GM18499 (cell line): Measurements from ENCODE around the gene KRTAP2-3.
"Not testable (repeated sequence)": the region's sequence is repeated elsewhere in the genome, so short reads cannot be mapped to it uniquely, and the experiment has no call there.

Experiments used
- ATAC-seq: cut with Tn5 transposase; IDR thresholded peaks from one replicate; pipeline ENCODE4 v1.9.1; 2021; ENCODE audit warnings: moderate number of reproducible peaks; ENCODE audit not compliant: insufficient read depth, unreplicated experiment

Gene KRTAP2-3

GRCh38 chr17:41071606-41072360 is 11.9 kb upstream of the KRTAP2-3 start:
- ATAC-seq = no peak

- ATAC-seq = no peak
Measured at GRCh38 chr17:41069031-41069430, 9.1 kb upstream of the KRTAP2-3 start.

DNA sequence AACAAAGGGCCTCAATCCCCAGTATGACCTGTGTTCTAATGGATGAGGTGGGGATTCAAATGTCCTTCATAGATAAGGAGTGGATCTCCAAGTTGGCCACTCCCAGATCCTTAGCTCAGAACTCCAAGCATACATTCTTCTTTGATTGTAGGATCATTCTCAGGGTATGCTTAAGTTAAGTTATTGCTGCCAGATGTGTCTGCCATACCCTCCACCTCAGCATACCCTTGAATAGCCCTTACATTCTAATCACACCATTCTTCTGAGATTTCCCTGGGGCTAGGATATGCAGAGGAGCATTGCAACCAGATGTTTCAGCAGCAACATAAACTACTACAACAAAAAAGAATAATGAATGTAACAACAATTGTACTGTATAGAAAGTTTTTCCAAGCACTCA is 7.4 kb upstream of the KRTAP2-3 start:
- no peak for ATAC-seq

DNA sequence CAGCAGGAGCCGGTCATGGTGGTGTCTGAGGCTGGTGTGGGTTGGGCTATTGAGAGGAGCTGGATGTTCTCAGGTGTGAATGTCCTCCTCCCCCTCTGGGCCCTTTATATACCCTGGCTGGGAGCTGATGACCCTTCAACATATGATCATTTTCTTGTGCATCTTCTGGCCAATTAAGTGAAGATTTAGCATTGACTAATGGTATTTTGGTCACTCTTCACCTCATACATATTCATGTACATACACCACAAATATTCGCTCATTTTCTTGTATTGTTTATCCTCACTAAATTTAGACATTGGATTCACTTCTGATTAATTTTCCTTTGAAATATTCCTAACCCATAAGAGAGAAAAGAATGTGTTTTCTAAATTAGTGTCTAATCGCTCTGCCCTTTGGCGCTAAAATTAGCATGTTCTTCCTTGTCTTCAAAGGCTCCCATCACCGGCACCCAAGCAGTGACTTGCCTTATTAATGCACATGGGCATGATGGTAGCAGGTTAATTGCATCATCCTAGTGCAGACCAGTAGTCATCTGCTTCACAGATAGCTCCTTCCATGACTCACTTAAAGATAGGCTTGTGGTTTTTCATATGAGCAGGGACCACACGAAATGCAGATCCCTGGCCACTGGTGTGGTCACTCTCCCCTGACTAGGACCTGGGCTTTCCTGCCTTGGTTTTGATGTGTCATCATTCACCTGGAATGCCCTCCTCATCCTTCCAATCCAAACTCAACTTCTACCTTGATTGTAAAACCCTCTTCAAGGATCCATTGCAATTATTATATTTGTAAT is 6.1 kb upstream of the KRTAP2-3 start, which contains the start of gene KRTAP2-4:
Gene KRTAP2-4 (minus strand): TSS at position 51 of the 796 bp plus-strand sequence. CDS start 34 bp downstream, at position 17.
- no peak for ATAC-seq

- ATAC-seq = not testable (repeated sequence)
Measured at GRCh38 chr17:41065016-41065689, 5.2 kb upstream of the KRTAP2-3 start.

GRCh38 chr17:41064301-41064700 is 4.4 kb upstream of the KRTAP2-3 start:
- no peak for ATAC-seq

- ATAC-seq = no peak
Measured at GRCh38 chr17:41063449-41063848, 3.5 kb upstream of the KRTAP2-3 start.

DNA sequence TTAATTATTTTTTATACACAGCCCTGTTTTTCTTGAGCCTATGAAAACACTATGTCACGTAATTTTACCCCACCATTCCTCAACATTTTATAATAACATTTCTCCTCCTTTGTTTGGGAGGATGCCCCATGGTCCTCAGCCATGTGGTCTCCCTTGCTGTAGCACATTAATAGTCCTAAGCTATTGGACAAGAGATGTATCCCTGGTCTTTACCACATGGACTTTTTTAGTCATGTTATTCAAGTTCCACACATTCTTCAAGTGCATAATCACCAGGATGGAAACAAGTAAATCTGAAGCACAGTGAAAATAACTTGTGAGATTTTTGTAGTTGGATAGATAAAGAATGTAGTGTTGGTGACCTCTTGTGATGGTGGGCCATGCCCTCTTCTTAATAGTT is 2.0 kb upstream of the KRTAP2-3 start:
- no peak for ATAC-seq

GRCh38 chr17:41059276-41060051 is 450 bp downstream of the KRTAP2-3 start:
- not testable (repeated sequence) for ATAC-seq

DNA sequence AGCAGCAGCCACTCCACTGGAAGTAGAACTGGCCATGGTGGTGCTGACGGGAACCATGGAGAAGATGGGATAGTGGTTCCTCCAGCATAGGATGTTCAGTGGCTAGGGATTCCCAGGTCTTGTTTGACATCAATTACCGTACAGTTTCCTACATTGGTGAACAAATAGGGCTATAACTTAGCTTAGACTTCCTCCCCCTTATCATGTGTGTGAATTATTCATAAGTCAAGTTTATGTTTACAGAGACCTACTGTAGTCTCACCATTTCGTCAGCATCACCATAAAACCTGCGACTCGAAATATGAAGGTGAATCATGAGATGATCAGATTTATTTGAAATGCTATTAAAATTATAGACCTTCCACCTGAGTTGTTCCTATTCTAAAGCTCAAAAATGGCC is 1.2 kb downstream of the KRTAP2-3 start:
- ATAC-seq = no peak

DNA sequence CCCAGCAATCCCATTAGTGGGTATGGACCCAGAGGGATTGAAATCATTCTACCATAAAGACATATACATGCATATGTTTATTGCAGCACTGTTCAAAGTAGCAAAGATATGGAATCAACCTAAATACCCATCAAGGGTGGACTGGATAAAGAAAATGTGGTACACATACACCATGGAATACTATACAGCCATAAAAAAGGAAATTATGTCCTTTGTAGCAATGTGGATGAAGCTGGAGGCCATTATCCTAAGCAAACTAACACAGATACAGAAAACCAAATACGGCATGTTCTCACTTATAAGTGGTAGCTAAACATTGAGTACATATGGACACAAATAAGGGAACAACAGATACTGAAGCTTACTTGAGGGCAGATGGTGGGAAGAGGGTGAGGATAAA is 2.4 kb downstream of the KRTAP2-3 start:
- ATAC-seq = no peak

GRCh38 chr17:41055130-41055529 is 4.8 kb downstream of the KRTAP2-3 start, which contains the start of gene KRTAP2-2:
TSS of gene KRTAP2-2 (minus strand) at chr17:41055230. CDS start at chr17:41055211, 19 bp downstream.
- not testable (repeated sequence) for ATAC-seq

GRCh38 chr17:41054556-41054955 is 5.4 kb downstream of the KRTAP2-3 start:
- ATAC-seq = not testable (repeated sequence)

GRCh38 chr17:41054025-41054424 is 5.9 kb downstream of the KRTAP2-3 start:
- ATAC-seq = no peak

DNA sequence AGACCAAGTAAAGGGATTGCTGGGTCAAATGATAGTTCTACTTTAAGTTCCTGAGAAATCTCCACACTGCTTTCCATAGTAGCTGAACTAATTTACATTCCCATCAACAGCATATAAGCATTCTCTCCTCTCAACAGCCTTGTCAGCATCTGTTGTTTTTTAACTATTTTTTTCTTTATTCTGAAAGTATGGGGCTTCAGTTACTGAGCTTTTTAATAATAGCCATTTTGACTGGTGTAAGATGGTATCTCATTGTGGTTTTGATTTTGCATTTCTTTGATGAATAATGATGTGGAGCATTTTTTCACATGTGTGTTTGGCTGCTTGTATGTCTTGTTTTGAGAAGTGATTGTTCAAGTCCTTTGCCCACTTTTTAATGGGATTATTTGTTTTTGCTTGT is 7.3 kb downstream of the KRTAP2-3 start:
- no peak for ATAC-seq

GRCh38 chr17:41049110-41049509 is 10.8 kb downstream of the KRTAP2-3 start:
- ATAC-seq = no peak

DNA sequence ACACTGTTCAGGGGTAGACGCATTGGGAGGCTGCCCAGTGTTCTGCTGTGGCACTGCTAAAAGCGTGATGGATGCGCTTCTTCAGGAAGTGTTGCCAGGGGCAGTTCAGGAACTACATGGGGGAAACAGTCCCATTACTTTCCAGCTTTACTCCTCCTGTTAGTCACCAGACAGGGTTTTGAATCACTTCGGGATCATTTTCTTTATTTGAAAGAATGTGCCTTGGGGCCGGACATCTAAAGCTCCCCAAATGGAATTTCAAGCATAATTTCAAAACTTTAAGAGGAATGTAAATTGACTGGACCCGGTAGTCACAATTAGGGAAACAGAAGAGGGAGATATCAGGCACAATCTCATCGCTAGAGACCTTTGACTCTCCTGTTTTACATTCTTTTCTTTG is 11.5 kb downstream of the KRTAP2-3 start:
- ATAC-seq = no peak

GRCh38 chr17:41046735-41047465 is 13.0 kb downstream of the KRTAP2-3 start, which contains the start of gene KRTAP2-1:
TSS of gene KRTAP2-1 (minus strand) at chr17:41047316. CDS start at chr17:41047267, 49 bp downstream.
- not testable (repeated sequence) for ATAC-seq

GRCh38 chr17:41042953-41043352 is 17.0 kb downstream of the KRTAP2-3 start:
- no peak for ATAC-seq
